Esophagus squamous epithelium (tissue), 4 donors: ENCODE measurements around the gene DAND5.

Source experiments
- POLR2A ChIP-seq, 4 donors: fragments of 450-650 bp; IDR thresholded peaks; one replicate each; pipeline ENCODE4 v1.6.1; 2017; ENCODE audit warnings: antibody characterized with exemption in 4 of 4, mild to moderate bottlenecking in 4 of 4, moderate library complexity in 3 of 4
- TF ChIP-seq, protein P1 (sequence below), 6 experiments: fragments of 450-650 bp in 4 of 6; fragments of 200-600 bp in 2 of 6; sonication (generic) in 2 of 6; IDR thresholded peaks; one replicate each; pipeline ENCODE4 v1.5.1; 2016 to 2019; ENCODE audit warnings: antibody characterized with exemption in 6 of 6, mild to moderate bottlenecking in 4 of 6, moderate library complexity in 4 of 6

DNA sequence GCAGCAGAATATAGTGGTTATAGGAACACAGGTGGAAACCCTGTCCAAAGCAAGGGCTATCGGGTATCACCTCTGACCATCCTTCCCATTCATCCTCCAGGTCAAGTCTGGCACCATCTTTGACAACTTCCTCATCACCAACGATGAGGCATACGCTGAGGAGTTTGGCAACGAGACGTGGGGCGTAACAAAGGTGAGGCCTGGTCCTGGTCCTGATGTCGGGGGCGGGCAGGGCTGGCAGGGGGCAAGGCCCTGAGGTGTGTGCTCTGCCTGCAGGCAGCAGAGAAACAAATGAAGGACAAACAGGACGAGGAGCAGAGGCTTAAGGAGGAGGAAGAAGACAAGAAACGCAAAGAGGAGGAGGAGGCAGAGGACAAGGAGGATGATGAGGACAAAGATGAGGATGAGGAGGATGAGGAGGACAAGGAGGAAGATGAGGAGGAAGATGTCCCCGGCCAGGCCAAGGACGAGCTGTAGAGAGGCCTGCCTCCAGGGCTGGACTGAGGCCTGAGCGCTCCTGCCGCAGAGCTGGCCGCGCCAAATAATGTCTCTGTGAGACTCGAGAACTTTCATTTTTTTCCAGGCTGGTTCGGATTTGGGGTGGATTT, 25.8 kb upstream of the DAND5 start:
- TF ChIP-seq, protein P1, sequence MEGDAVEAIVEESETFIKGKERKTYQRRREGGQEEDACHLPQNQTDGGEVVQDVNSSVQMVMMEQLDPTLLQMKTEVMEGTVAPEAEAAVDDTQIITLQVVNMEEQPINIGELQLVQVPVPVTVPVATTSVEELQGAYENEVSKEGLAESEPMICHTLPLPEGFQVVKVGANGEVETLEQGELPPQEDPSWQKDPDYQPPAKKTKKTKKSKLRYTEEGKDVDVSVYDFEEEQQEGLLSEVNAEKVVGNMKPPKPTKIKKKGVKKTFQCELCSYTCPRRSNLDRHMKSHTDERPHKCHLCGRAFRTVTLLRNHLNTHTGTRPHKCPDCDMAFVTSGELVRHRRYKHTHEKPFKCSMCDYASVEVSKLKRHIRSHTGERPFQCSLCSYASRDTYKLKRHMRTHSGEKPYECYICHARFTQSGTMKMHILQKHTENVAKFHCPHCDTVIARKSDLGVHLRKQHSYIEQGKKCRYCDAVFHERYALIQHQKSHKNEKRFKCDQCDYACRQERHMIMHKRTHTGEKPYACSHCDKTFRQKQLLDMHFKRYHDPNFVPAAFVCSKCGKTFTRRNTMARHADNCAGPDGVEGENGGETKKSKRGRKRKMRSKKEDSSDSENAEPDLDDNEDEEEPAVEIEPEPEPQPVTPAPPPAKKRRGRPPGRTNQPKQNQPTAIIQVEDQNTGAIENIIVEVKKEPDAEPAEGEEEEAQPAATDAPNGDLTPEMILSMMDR (IDR thresholded peaks at IDR 0.05): no peak
- no peak for TF ChIP-seq POLR2A (IDR thresholded peaks at IDR 0.05)
